ENCODE data around the gene PIGO. TPM values are rescaled to one million over a fixed set of nuclear protein-coding genes. Genes with fewer than 3 reads are reported as not detected.

PIGO gene
- total RNA-seq, 1 donor from 2014 or later = 25.2 TPM

GRCh38 chr9:35072461-35073278 is 23.7 kb downstream of the PIGO start, which contains the start of gene VCP:
TSS of gene VCP (minus strand) at chr9:35072625. CDS start at chr9:35072353, 272 bp downstream.
- intact Hi-C loops (cut with DNase I) = no loop called here
- TF ChIP-seq, protein P1, sequence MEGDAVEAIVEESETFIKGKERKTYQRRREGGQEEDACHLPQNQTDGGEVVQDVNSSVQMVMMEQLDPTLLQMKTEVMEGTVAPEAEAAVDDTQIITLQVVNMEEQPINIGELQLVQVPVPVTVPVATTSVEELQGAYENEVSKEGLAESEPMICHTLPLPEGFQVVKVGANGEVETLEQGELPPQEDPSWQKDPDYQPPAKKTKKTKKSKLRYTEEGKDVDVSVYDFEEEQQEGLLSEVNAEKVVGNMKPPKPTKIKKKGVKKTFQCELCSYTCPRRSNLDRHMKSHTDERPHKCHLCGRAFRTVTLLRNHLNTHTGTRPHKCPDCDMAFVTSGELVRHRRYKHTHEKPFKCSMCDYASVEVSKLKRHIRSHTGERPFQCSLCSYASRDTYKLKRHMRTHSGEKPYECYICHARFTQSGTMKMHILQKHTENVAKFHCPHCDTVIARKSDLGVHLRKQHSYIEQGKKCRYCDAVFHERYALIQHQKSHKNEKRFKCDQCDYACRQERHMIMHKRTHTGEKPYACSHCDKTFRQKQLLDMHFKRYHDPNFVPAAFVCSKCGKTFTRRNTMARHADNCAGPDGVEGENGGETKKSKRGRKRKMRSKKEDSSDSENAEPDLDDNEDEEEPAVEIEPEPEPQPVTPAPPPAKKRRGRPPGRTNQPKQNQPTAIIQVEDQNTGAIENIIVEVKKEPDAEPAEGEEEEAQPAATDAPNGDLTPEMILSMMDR (IDR thresholded peaks at IDR 0.05) = no peak
- peaks cover 9% of the 10 kb centered on the region for H3K36me3 ChIP-seq
- ATAC-seq (peak; percentile 95), DNase-seq (peak; percentile 99)
- peak within 1 kb of the TSS; percentile 98 for H3K4me3 ChIP-seq
- peaks cover 32% of the 10 kb centered on the region for H3K4me1 ChIP-seq
- no peaks in the 10 kb centered on the region for H3K9me3 ChIP-seq
- H3K27ac ChIP-seq = peak within 1 kb of the TSS; percentile 100
- no peaks in the 10 kb centered on the region for H3K27me3 ChIP-seq

GRCh38 chr9:35071814-35072460 is 24.5 kb downstream of the PIGO start:
- TF ChIP-seq, protein P1 (IDR thresholded peaks at IDR 0.05) = peak; percentile 46
- peak overlapping the region; percentile 100 for H3K27ac ChIP-seq
- H3K4me3 ChIP-seq = peak overlapping the region; percentile 98
- peak; percentile 90 for ATAC-seq
- H3K4me1 ChIP-seq = peaks cover 32% of the 10 kb centered on the region
- no peaks in the 10 kb centered on the region for H3K9me3 ChIP-seq
- intact Hi-C loops (cut with DNase I) = no loop called here
- DNase-seq = peak; percentile 95
- H3K27me3 ChIP-seq = no peaks in the 10 kb centered on the region
- H3K36me3 ChIP-seq = peaks cover 16% of the 10 kb centered on the region

DNA sequence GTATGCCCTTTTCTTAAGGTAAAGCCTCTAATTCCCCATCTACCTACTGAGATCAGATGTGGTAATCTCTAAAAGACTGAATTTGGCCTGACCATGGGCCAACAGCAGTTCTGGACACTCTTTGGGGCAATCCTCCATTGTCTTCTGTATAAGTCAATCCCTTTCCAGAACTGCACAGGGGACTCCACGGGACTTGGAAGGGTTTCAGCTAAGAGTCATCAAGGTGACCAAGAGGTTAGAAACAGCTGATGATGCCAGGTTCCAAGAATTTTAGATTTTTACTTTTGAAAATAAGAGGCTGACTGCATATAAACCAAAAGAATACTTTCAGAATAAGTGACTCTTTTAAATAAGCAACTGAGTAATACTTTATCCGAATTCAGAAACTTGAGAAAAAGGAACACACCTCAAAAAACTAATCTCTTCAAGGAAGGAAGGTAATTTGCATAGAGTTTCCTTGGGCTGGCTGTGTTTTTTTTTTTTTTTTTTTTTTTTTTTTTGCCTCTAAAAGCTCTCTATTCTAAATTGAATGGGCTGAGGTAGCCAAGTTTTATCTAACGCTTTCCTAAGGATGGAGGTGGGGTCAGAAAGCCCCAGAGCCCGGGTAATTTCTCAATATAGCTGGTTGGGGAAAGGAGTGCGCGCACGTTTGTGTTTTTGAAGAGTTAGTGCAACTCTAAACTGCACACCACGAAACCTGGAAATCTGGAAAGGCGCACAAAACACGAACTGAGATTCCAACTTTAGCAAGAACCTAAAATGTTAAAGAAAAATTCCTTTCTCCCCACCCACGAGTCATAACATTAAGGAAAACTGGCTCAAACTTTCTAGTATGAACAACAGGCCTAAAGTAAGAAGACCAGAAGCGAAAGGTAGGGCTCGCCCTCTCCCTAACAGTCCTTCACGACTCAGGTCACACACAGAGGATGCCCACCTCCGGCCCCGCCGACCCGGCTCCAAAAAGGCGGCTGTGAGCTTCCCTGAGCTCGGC is 25.3 kb downstream of the PIGO start:
- DNase-seq = no peak
- Histone ChIP-seq H3K36me3 (peaks cover 24% of the 10 kb centered on the region), H3K4me3 (peak overlapping the region; percentile 98), H3K4me1 (peaks cover 32% of the 10 kb centered on the region), H3K27ac (peak overlapping the region; percentile 100), H3K27me3 (no peaks in the 10 kb centered on the region), H3K9me3 (no peaks in the 10 kb centered on the region)
- intact Hi-C loops (cut with DNase I) = no loop called here
- no peak for ATAC-seq
- TF ChIP-seq, protein P1 (IDR thresholded peaks at IDR 0.05) = no peak

DNA sequence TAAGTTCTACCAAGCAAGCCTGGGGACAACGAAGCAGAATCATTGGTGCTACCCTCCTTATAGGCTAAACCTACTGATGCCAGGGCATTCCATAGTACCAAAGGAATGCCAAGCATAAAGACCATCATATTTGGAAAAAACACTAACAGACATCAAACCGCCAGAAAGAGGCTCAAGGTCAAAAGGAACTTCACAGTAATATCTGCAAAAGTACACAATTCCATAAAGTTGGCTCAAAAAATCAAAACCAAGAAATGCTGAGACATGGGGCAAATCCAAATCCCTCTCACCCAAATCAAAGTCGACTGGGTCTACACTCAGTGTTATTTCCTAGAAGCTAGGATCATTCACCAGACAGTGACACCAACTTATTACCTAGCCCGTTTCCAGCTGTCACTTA is 27.4 kb downstream of the PIGO start:
- H3K36me3 ChIP-seq = peaks cover 45% of the 10 kb centered on the region
- H3K27ac ChIP-seq = no peak overlapping the region
- no peak for DNase-seq
- peaks cover 32% of the 10 kb centered on the region for H3K4me1 ChIP-seq
- intact Hi-C loops (cut with DNase I) = no loop called here
- H3K9me3 ChIP-seq = no peaks in the 10 kb centered on the region
- ATAC-seq = no peak
- H3K27me3 ChIP-seq = no peaks in the 10 kb centered on the region
- TF ChIP-seq, protein P1 (IDR thresholded peaks at IDR 0.05) = no peak
- H3K4me3 ChIP-seq = no peak overlapping the region

GRCh38 chr9:35067056-35067455 is 29.3 kb downstream of the PIGO start:
- intact Hi-C loops (cut with DNase I) = no loop called here
- H3K27ac ChIP-seq = no peak overlapping the region
- peaks cover 65% of the 10 kb centered on the region for H3K36me3 ChIP-seq
- peaks cover 32% of the 10 kb centered on the region for H3K4me1 ChIP-seq
- TF ChIP-seq, protein P1 (IDR thresholded peaks at IDR 0.05) = no peak
- no peak for DNase-seq
- no peaks in the 10 kb centered on the region for H3K27me3 ChIP-seq
- H3K9me3 ChIP-seq = no peaks in the 10 kb centered on the region
- ATAC-seq = no peak
- H3K4me3 ChIP-seq = no peak overlapping the region
